ENCODE data around the gene CCDC170.

DNA sequence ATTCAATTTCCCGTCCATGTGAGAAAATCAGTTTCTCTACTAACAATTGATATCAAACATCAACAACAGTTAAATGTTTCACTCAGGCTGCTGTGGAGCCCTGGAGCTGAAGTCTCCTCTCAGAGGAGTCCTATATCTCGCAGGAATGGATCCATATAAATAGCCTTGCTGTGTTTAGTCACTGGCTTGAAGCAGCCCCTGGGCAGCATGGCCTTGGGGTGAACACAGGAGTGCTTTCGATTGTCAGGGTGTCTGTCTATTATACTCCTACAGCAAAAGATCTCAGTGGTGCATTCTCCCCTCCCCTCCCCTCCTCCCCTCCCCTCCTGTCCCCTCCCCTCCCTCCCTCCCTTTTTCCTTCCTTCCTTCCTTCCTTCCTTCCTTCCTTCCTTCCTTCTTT lies 141.9 kb downstream of the CCDC170 start:
- TF ChIP-seq, protein P1, sequence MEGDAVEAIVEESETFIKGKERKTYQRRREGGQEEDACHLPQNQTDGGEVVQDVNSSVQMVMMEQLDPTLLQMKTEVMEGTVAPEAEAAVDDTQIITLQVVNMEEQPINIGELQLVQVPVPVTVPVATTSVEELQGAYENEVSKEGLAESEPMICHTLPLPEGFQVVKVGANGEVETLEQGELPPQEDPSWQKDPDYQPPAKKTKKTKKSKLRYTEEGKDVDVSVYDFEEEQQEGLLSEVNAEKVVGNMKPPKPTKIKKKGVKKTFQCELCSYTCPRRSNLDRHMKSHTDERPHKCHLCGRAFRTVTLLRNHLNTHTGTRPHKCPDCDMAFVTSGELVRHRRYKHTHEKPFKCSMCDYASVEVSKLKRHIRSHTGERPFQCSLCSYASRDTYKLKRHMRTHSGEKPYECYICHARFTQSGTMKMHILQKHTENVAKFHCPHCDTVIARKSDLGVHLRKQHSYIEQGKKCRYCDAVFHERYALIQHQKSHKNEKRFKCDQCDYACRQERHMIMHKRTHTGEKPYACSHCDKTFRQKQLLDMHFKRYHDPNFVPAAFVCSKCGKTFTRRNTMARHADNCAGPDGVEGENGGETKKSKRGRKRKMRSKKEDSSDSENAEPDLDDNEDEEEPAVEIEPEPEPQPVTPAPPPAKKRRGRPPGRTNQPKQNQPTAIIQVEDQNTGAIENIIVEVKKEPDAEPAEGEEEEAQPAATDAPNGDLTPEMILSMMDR (IDR thresholded peaks at IDR 0.05), result no peak
- TF ChIP-seq POLR2A (IDR thresholded peaks at IDR 0.05), result no peak
- TF ChIP-seq EP300 (IDR thresholded peaks at IDR 0.05), result no peak

Data from upper lobe of left lung (tissue), 4 donors.